HG02610 (cell line): Measurements from ENCODE around the gene ETNK2.

Source experiments
- ATAC-seq: cut with Tn5 transposase; IDR thresholded peaks from one replicate; pipeline ENCODE4 v1.9.1; 2021; ENCODE audit warnings: mild to moderate bottlenecking, moderate library complexity; ENCODE audit not compliant: unreplicated experiment

Gene ETNK2

GRCh38 chr1:204149635-204150565 is 1.9 kb downstream of the ETNK2 start:
- ATAC-seq: no peak

- no peak for ATAC-seq
Observed at GRCh38 chr1:204149107-204149506, 2.7 kb downstream of the ETNK2 start.

GRCh38 chr1:204147406-204148383 is 4.1 kb downstream of the ETNK2 start:
- no peak for ATAC-seq

- ATAC-seq: no peak
Observed at GRCh38 chr1:204146965-204147364, 4.9 kb downstream of the ETNK2 start.

DNA sequence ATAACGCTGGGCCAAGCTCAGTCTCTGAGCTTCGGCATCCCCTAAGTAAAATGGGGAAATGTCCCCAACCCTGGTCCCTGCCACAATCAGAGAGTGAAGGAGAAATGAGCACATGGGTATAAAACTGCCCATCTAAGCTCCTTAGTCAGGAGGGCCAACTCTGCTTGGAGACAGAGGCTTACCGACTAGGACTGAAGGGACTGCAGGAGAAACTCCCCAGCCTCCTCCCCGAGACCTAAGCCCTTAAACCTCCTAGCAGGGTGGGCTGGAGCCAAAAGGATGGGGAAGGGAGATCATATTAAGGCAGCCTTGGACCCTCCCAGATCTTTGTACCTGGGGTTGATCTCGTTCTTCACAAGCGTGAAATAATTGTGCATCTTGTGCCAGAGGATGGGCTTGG is 5.5 kb downstream of the ETNK2 start:
- ATAC-seq: no peak

DNA sequence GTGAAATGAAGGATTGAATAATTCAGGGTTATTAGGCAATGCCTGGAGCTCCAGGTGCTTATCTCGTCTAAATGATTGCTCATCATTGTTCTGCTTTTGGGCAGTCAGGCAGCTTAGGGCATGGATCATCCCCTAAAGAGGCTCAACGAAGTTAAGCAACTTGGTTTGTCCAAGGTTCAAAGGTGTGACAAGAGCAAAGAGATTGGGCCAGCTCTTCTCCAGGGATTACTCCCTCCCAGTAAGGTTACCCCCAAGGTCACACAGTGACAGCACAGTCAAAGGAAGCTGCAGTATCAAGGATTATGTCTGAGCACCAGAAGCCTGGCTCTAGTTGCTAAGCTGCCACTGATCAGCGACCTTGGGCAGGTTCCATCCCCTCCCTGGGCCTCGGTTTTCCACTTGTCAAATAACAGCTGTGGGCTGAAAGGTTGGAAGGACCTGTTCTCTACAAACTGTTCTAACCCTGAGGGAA is 6.8 kb downstream of the ETNK2 start:
- ATAC-seq: no peak

DNA sequence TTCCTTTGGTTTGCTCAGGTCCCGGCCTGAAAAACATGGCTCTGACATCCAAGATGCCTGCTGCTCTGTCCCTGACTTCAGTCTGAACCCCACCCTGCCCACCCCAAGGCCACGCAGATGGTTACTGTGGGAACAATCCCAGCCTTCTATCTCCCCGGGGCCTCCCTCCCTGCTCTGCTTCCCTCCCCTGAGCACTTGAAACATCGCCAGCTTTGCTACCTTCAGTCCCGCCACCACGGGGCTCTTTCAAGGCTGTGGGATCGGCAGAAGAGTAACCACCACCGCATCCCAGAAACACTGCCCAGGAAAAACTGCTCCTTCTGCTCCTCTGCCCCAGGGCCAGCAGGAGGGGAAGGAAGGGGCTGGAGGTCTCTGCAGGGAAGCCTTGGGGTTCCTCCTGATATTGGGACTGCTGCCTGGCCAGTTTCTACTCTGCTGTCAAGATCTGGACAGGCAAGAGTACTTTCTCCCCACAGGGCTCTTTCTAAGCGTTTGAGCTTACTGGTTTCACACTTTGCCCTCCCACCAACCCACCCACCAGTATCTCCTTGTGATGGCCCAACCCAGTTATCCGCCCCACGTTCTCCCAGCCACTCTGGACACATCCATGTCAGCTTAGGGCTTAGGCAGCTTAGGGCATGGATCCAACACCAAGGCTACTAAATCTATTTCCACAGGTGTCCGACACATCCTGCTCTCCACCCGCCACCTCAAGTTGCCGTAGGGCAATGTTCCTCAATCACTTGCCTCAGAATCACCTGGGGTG is 8.4 kb downstream of the ETNK2 start:
- ATAC-seq: no peak

DNA sequence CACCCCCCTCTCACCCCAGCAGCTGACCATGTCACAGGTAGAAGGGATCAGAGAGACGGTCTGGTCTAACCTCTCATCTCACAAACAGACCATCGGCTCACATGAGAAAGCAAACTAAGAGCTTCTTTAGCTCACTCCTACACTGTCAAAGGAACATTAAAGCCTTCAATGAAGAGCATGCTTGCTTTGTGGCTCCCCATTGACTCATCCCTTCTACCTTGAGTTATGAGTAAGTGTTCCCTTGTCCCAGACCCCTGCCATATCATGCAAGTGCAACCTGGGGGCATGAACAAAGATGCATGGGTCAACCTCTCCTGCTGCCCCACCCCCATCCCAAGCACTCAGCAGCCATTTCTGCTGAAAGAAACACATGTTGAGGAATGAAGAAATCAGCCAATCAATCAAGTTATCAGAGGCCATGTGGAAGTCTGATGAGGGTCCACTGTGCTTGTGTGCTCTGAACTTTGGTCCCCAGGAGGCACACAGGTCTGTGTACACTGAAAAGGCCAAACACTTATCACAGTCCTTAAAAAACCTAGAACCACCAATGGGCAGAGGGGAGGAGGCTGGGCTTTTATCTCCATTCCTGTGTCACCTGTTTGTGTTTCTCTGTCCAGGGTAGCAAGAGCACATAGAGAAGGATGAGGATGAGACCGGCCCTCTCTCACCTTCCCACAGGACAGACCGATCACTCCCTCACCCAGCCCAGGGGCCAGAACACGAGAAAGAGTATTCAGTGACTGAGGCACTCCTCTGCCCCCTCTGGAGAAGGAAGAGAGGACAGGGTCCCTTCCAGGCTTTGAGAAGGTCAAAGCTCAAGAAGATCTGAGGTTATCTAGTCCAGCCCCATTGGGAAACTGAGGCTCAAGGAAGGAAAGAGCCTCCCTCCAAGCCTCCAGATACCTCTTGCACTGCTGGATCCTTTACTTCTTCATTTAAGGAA is 9.5 kb downstream of the ETNK2 start:
- ATAC-seq: no peak

- ATAC-seq: no peak
Observed at GRCh38 chr1:204141131-204141530, 10.7 kb downstream of the ETNK2 start.

DNA sequence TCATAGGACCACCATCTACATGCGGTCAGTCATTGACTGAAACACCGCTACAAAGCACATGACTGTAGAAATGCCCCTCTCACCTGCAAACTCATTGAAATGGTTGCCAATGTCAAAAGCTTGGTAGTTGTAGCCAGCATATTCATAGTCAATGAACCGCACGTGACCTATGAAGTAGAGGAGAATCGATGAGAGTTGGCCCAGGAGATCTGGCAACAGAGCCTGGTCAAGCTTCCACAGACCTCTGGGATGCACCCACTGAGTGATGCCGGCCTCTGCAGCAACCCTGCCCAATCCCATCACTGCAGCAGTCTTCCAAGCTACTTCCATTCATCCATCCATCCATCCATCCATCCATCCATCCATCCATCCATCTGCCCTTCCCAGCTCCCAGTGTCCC is 11.9 kb downstream of the ETNK2 start:
- ATAC-seq: no peak

GRCh38 chr1:204139088-204139487 is 12.8 kb downstream of the ETNK2 start:
- ATAC-seq: no peak

DNA sequence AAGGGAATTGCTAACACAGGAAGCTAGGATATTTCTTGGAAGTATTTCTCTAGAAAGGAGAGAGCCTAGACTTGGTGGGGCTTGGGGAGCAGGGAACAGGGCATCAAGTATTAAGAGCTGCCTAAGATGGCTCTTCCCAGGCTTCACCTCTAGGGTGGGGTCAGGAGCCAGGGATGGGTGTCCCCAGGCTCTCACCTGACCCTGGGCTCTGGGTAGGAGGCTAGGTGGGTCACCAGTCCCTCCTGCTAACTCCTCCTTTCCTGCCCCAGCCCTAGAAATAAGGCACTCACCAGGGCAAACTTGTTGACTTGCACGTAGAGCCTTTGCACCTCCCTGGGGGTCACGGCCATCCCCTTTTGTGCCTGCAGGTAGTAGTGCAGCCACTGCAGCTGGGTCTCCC is 15.0 kb downstream of the ETNK2 start:
- ATAC-seq: no peak

GRCh38 chr1:204134103-204134502 is 17.7 kb downstream of the ETNK2 start:
- ATAC-seq: no peak

GRCh38 chr1:204132718-204133117 is 19.1 kb downstream of the ETNK2 start:
- ATAC-seq: no peak

GRCh38 chr1:204131978-204132377 is 19.9 kb downstream of the ETNK2 start:
- no peak for ATAC-seq

DNA sequence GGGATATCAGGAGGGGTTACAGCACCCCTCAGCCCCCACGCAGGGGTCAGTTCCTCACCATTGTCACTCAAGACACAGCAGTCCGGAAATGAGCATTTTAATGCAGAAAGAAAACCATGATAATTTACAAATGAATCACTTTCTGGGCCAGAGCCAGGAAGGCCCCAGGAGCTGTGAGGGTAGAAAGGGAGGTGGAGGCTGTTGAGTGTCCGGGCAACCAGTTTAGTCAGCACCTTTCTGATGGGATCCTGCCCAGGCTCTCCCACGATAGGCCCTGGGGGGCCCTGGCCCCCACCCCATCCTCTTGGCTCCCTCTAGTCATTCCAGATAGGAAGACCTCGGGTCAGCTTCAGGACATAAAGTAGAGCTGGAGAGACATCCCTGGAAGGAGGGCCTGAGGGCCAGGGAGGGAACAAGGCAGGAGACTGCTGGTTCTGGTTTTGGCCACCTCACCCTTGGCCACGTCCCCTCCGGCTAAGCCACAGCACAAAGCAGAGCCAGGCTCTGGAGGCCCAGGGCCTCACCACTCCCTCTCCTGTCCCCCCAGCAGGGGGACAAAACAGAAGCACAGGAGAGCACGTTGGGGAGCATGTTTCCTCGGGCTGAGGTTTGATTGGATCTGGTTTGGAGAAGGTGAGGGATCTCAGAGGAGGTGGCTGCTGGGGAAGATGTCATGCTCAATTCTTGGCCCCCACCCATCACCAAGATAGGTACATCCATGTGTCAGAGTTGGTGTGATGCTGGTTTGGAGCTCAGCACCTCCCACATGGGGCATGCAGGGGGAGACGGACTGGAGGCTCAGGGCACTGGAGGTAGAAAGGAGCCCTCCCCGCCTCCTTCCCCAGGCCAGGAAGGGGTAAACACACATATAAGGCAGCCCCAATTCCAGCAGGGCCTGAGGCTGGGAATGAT is 20.6 kb downstream of the ETNK2 start:
- no peak for ATAC-seq

DNA sequence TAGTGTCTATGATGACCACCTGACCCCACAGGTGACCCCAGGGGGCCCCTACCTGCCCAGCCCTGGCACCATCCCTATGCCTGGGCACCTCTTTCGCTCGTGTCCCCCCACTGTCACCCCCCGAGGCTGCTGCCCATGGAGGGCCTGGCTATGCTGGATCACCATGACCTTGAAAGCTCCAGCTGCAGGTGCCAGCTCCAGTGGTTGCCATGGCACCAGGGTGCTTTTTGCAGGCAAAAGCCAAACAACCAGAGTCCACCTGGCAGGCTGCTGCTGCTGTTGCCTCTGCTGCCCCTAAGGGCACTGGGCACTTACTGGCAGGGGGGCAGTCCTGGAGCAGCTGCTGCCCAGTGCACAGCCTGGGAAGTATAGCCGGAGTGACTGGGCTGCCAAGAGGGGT is 21.7 kb downstream of the ETNK2 start:
- no peak for ATAC-seq
